HG03521 (cell line): ENCODE measurements around the gene NCR2.

Source experiments
- ATAC-seq: cut with Tn5 transposase; IDR thresholded peaks from one replicate; pipeline ENCODE4 v1.9.1; 2021; ENCODE audit warnings: mild to moderate bottlenecking, moderate library complexity; ENCODE audit not compliant: unreplicated experiment

The NCR2 gene

GRCh38 chr6:41327177-41327576, 8.2 kb upstream of the NCR2 start:
- ATAC-seq, result no peak

GRCh38 chr6:41331401-41332150, 3.8 kb upstream of the NCR2 start:
- ATAC-seq, result no peak

- no peak for ATAC-seq
Observed at GRCh38 chr6:41332241-41332640, 3.2 kb upstream of the NCR2 start.

- ATAC-seq, result no peak
Observed at GRCh38 chr6:41332842-41333736, 2.3 kb upstream of the NCR2 start.

GRCh38 chr6:41334482-41335040, 847 bp upstream of the NCR2 start:
- no peak for ATAC-seq

- no peak for ATAC-seq
Observed at GRCh38 chr6:41335943-41336342, 535 bp downstream of the NCR2 start.

GRCh38 chr6:41336824-41337223, 1.4 kb downstream of the NCR2 start:
- no peak for ATAC-seq

GRCh38 chr6:41337709-41338108, 2.3 kb downstream of the NCR2 start:
- no peak for ATAC-seq

GRCh38 chr6:41338659-41339058, 3.3 kb downstream of the NCR2 start:
- ATAC-seq, result no peak

GRCh38 chr6:41341580-41341979, 6.2 kb downstream of the NCR2 start:
- ATAC-seq, result no peak

GRCh38 chr6:41342241-41342640, 6.8 kb downstream of the NCR2 start:
- no peak for ATAC-seq

GRCh38 chr6:41343641-41344187, 8.3 kb downstream of the NCR2 start:
- no peak for ATAC-seq

GRCh38 chr6:41344876-41345275, 9.5 kb downstream of the NCR2 start:
- ATAC-seq, result no peak

- ATAC-seq, result no peak
Observed at GRCh38 chr6:41345901-41346300, 10.5 kb downstream of the NCR2 start.

- no peak for ATAC-seq
Observed at GRCh38 chr6:41346441-41346840, 11.0 kb downstream of the NCR2 start.

GRCh38 chr6:41347378-41348050, 12.1 kb downstream of the NCR2 start:
- ATAC-seq, result no peak

GRCh38 chr6:41348934-41349333, 13.5 kb downstream of the NCR2 start:
- no peak for ATAC-seq

GRCh38 chr6:41352396-41352795, 17.0 kb downstream of the NCR2 start:
- ATAC-seq, result no peak

- no peak for ATAC-seq
Observed at GRCh38 chr6:41352907-41353306, 17.5 kb downstream of the NCR2 start.

GRCh38 chr6:41353333-41353732, 17.9 kb downstream of the NCR2 start:
- ATAC-seq, result no peak

- ATAC-seq, result no peak
Observed at GRCh38 chr6:41355952-41356351, 20.5 kb downstream of the NCR2 start.
